Adrenal gland (tissue), 12 donors: ENCODE results near the gene VAC14. TPM values are rescaled to one million over a fixed set of nuclear protein-coding genes. Genes with fewer than 3 reads are reported as not detected.

Experiments
- DNase-seq, 7 donors: peaks; one replicate each; pipeline ENCODE4 v3.0.0-alpha.2; 2019 to 2020
- H3K27ac ChIP-seq, 5 donors: fragments of 200-600 bp; sonication (generic) in 4 of 5; 1 replicate in 3 of 5; 2 replicates in 2 of 5; pipeline versions ENCODE4 v1.5.1 to v1.8.0; 2016 to 2020; ENCODE audit warnings: mild to moderate bottlenecking in 1 of 5
- H3K27me3 ChIP-seq: fragments of 200-600 bp; 2 replicates; pipeline ENCODE4 v1.8.0; 2021
- H3K36me3 ChIP-seq, 2 donors: fragments of 200-600 bp; replicated peaks in 1 of 2; 1 replicate in 1 of 2; 2 replicates in 1 of 2; pipeline versions ENCODE4 v1.5.1 to v1.8.0; 2018 to 2022
- H3K4me1 ChIP-seq, 2 donors: fragments of 200-600 bp; replicated peaks in 1 of 2; 1 replicate in 1 of 2; 2 replicates in 1 of 2; pipeline versions ENCODE4 v1.5.1 to v1.8.0; 2018 to 2021
- H3K4me3 ChIP-seq, 4 donors: fragments of 200-600 bp; sonication (generic) in 3 of 4; one replicate each; pipeline ENCODE4 v1.5.1; 2016 to 2018
- H3K9me3 ChIP-seq, 3 donors: fragments of 200-600 bp; sonication (generic) in 1 of 3; replicated peaks in 1 of 3; 1 replicate in 2 of 3; 2 replicates in 1 of 3; pipeline versions ENCODE4 v1.5.1 to v1.8.0; 2016 to 2021
- CTCF ChIP-seq, 6 experiments: fragments of 450-650 bp in 4 of 6; fragments of 200-600 bp in 2 of 6; sonication (generic) in 1 of 6; IDR thresholded peaks; 1 replicate in 5 of 6; 2 replicates in 1 of 6; pipeline versions ENCODE4 v1.5.1 to v1.8.0; 2016 to 2021; ENCODE audit warnings: antibody characterized with exemption in 6 of 6, mild to moderate bottlenecking in 2 of 6, moderate library complexity in 1 of 6
- POLR2A ChIP-seq, 2 donors: fragments of 450-650 bp; IDR thresholded peaks; one replicate each; pipeline ENCODE4 v1.6.1; 2017; ENCODE audit warnings: antibody characterized with exemption in 2 of 2, mild to moderate bottlenecking in 2 of 2, moderate library complexity in 1 of 2
- WGBS, 4 donors: extraction: QIAGEN DNeasy Blood & Tissue Kit in 2 of 4; methylation state at CpG; one replicate each; pipeline versions ENCODE4 v1.1.5 to v1.1.7; 2013 to 2017; 5-methylcytosine and 5-hydroxymethylcytosine counted together
- intact Hi-C, 2 donors: fragments of 100-400 bp; cut with DNase I; formaldehyde crosslinking; loops; one replicate each; pipeline versions ENCODE4 v1.14.1 to v1.15.0; 2022 to 2023
- polyA plus RNA-seq, 3 donors: library from polyadenylated mRNA; stranded (reverse); fragments of 200-250 nt in 2 of 3; fragments of 350-450 nt in 1 of 3; fragmentation: Illumina TruSeq in 1 of 3; extraction: RNeasy Lipid Tissue Mini Kit (QIAGEN cat#74804) in 1 of 3; gene quantifications; one replicate each; pipeline ENCODE4 v1.2.3, GENCODE V29; 2013 to 2014
- total RNA-seq, 9 donors: library from RNA; depleted of rRNA in 4 of 9; stranded (reverse); fragments of >200 nt in 4 of 9; fragments of 120-200 nt in 1 of 9; fragmentation: NEBNext Ultra II Directional in 1 of 9; extraction: Animal tissue kit (Norgen Biotek cat#: 25700) in 1 of 9; gene quantifications; one replicate each; pipeline versions ENCODE4 v1.1.0 to v1.2.4, GENCODE V29; 2013 to 2023
- donor health status: healthy with polysubstance abuse.
- donor health status: Bipolar disorder and iron deficiency.
- donor health status: DM: yes; HTN: yes; CAD: no.
- donor health status: DM: no; HTN: no; CAD: no.
- donor health status: DM: no; HTN: no; CAD: no.
- donor health status: DM: yes; HTN: yes; CAD: no.

VAC14 gene
- total and polyA plus RNA-seq, 12 donors, result 24.6 to 74.8 (median 50.1) TPM

GRCh38 chr16:70764632-70765031, 36.3 kb downstream of the VAC14 start:
- no peak for DNase-seq
- intact Hi-C loops, result loop anchor here in 1 of 2 donors (10.0 kb wide), 1 partner anchor 230 kb away; no protein-coding TSS in a partner anchor
- no peak overlapping the region for H3K4me3 ChIP-seq
- no peaks in the 10 kb centered on the region for H3K27me3 ChIP-seq
- H3K4me1 ChIP-seq, result peaks cover 0 to 4% of the 10 kb centered on the region in 2 donors
- 93 to 95% (median 94%) methylated on average over 10 of the region's 10 CpGs for WGBS, 4 donors
- H3K27ac ChIP-seq, result no peak overlapping the region
- no peak for TF ChIP-seq CTCF (IDR thresholded peaks at IDR 0.05)
- no peak for TF ChIP-seq POLR2A (IDR thresholded peaks at IDR 0.05)
- no peaks in the 10 kb centered on the region for H3K9me3 ChIP-seq
- peaks cover 0 to 24% of the 10 kb centered on the region in 2 donors for H3K36me3 ChIP-seq

GRCh38 chr16:70760221-70760620, 40.7 kb downstream of the VAC14 start:
- TF ChIP-seq POLR2A (IDR thresholded peaks at IDR 0.05) (no peak), CTCF (IDR thresholded peaks at IDR 0.05) (no peak)

GRCh38 chr16:70759666-70760065, 41.3 kb downstream of the VAC14 start:
- Histone ChIP-seq H3K36me3 (peaks cover 0 to 36% of the 10 kb centered on the region in 2 donors), H3K27ac (no peak overlapping the region), H3K9me3 (no peaks in the 10 kb centered on the region), H3K4me3 (no peak overlapping the region), H3K4me1 (peaks cover 0 to 4% of the 10 kb centered on the region in 2 donors), H3K27me3 (no peaks in the 10 kb centered on the region)
- TF ChIP-seq CTCF (IDR thresholded peaks at IDR 0.05) (no peak), POLR2A (IDR thresholded peaks at IDR 0.05) (no peak)
- intact Hi-C loops, result loop anchor here in 1 of 2 donors (5.0 to 10.0 kb wide), 2 partner anchors 77 to 225 kb away; no protein-coding TSS in a partner anchor
- WGBS, 4 donors, result 91 to 95% (median 93%) methylated on average over 9 of the region's 9 CpGs
- no peak for DNase-seq

More at GRCh38 chr16:70760221-70760620, 40.7 kb downstream of the VAC14 start:
- 74 to 87% (median 84%) methylated on average over 3 of the region's 3 CpGs for WGBS, 4 donors
- H3K4me1 ChIP-seq, result peaks cover 0 to 4% of the 10 kb centered on the region in 2 donors
- no peaks in the 10 kb centered on the region for H3K9me3 ChIP-seq
- peaks cover 0 to 36% of the 10 kb centered on the region in 2 donors for H3K36me3 ChIP-seq
- H3K27ac ChIP-seq, result peak overlapping the region in 3 of 5 donors; percentile 34 to 60 (median 52)
- intact Hi-C loops, result loop anchor here in 1 of 2 donors (10.0 kb wide), 1 partner anchor 225 kb away; no protein-coding TSS in a partner anchor
- no peak for DNase-seq
- H3K27me3 ChIP-seq, result no peaks in the 10 kb centered on the region
- H3K4me3 ChIP-seq, result no peak overlapping the region

- Histone ChIP-seq H3K9me3 (no peaks in the 10 kb centered on the region), H3K4me1 (peaks cover 0 to 4% of the 10 kb centered on the region in 2 donors), H3K36me3 (peaks cover 0 to 36% of the 10 kb centered on the region in 2 donors), H3K27ac (no peak overlapping the region), H3K4me3 (no peak overlapping the region), H3K27me3 (no peaks in the 10 kb centered on the region)
- WGBS, 4 donors, result 88 to 94% (median 91%) methylated on average over 7 to 10 of the region's 10 CpGs
- TF ChIP-seq CTCF (IDR thresholded peaks at IDR 0.05), result no peak
- TF ChIP-seq POLR2A (IDR thresholded peaks at IDR 0.05), result no peak
- intact Hi-C loops, result loop anchor here in 1 of 2 donors (5.0 kb wide), 1 partner anchor 76 kb away; no protein-coding TSS in a partner anchor
- DNase-seq, result no peak
Observed at GRCh38 chr16:70758786-70759185, 42.2 kb downstream of the VAC14 start.
